GM23338 (cell line): ENCODE measurements around the gene LARP1B. TPM values are rescaled to one million over a fixed set of nuclear protein-coding genes. Genes with fewer than 3 reads are reported as not detected.
"Not testable (repeated sequence)": the region's sequence is repeated elsewhere in the genome, so short reads cannot be mapped to it uniquely, and the experiment has no call there.

Source experiments
- ATAC-seq: fragments of 200-7000 bp; cut with Tn5 transposase; 3 replicates; pipeline ENCODE4 v1.9.1; 2020
- DNase-seq: peaks from one replicate; pipeline ENCODE4 v3.0.0-alpha.2; 2015; ENCODE audit warnings: low spot score
- H2AFZ ChIP-seq: fragments of 200-600 bp; sonication (generic); 2 replicates; pipeline ENCODE4 v1.8.0; 2016; ENCODE audit warnings: antibody characterized with exemption, mild to moderate bottlenecking, moderate library complexity
- H3F3A ChIP-seq: fragments of 200-600 bp; sonication (generic); replicated peaks from 2 replicates; pipeline ENCODE4 v1.8.0; 2017; ENCODE audit warnings: antibody characterized with exemption, mixed run types, low read depth
- H3K27ac ChIP-seq: fragments of 200-600 bp; sonication (generic); 2 replicates; pipeline ENCODE4 v1.6.1; 2016; ENCODE audit warnings: low read depth
- H3K27me3 ChIP-seq: fragments of 200-600 bp; sonication (generic); 2 replicates; pipeline ENCODE4 v1.8.0; 2016; ENCODE audit warnings: mild to moderate bottlenecking, mixed run types, moderate library complexity; ENCODE audit not compliant: insufficient read depth
- H3K36me3 ChIP-seq: fragments of 200-600 bp; sonication (generic); 2 replicates; pipeline ENCODE4 v1.8.0; 2016; ENCODE audit warnings: mild to moderate bottlenecking; ENCODE audit not compliant: insufficient read depth
- H3K4me1 ChIP-seq: fragments of 200-600 bp; sonication (generic); 2 replicates; pipeline ENCODE4 v1.8.0; 2016; ENCODE audit warnings: mild to moderate bottlenecking, moderate library complexity; ENCODE audit not compliant: insufficient read depth
- H3K4me2 ChIP-seq: fragments of 200-600 bp; sonication (generic); 2 replicates; pipeline ENCODE4 v1.7.1; 2017; ENCODE audit warnings: mixed run types
- H3K4me3 ChIP-seq: fragments of 200-600 bp; sonication (generic); 2 replicates; pipeline ENCODE4 v1.6.1; 2016; ENCODE audit warnings: mixed run types
- H3K79me2 ChIP-seq: fragments of 200-600 bp; sonication (generic); replicated peaks from 2 replicates; pipeline ENCODE4 v1.8.0; 2017; ENCODE audit warnings: mild to moderate bottlenecking; ENCODE audit not compliant: insufficient read depth
- H3K9me2 ChIP-seq: fragments of 200-600 bp; sonication (generic); 2 replicates; pipeline ENCODE4 v1.8.0; 2017; ENCODE audit not compliant: insufficient read depth
- H4K20me1 ChIP-seq: fragments of 200-600 bp; sonication (generic); replicated peaks from 2 replicates; pipeline ENCODE4 v1.8.0; 2017; ENCODE audit warnings: mild to moderate bottlenecking; ENCODE audit not compliant: insufficient read depth
- H3K27ac Mint-ChIP-seq: 2 replicates; pipeline ENCODE4 v1.8.0; 2020; ENCODE audit warnings: inconsistent platforms, mild to moderate bottlenecking, moderate library complexity, mixed read lengths
- H3K27me3 Mint-ChIP-seq: 3 replicates; pipeline ENCODE4 v1.8.0; 2022; ENCODE audit warnings: low read depth, mild to moderate bottlenecking, moderate library complexity, mixed read lengths, inconsistent platforms; ENCODE audit not compliant: insufficient read depth, poor library complexity
- H3K36me3 Mint-ChIP-seq: 3 replicates; pipeline ENCODE4 v1.8.0; 2021; ENCODE audit warnings: low read depth, mild to moderate bottlenecking, inconsistent platforms, moderate library complexity, mixed read lengths
- H3K4me1 Mint-ChIP-seq: 3 replicates; pipeline ENCODE4 v1.8.0; 2020; ENCODE audit warnings: mild to moderate bottlenecking, inconsistent platforms, mixed read lengths
- H3K4me3 Mint-ChIP-seq: 3 replicates; pipeline ENCODE4 v1.8.0; 2021; ENCODE audit warnings: moderate library complexity, mild to moderate bottlenecking, inconsistent platforms, mixed read lengths
- H3K9me3 Mint-ChIP-seq: 3 replicates; pipeline ENCODE4 v1.8.0; 2020; ENCODE audit warnings: moderate library complexity, mild to moderate bottlenecking, inconsistent platforms, mixed read lengths
- EZH2phosphoT487 ChIP-seq: fragments of 200-600 bp; sonication (generic); IDR thresholded peaks from one replicate; pipeline ENCODE4 v1.8.1; 2018; ENCODE audit warnings: antibody characterized with exemption; ENCODE audit not compliant: unreplicated experiment
- ZNF114 ChIP-seq: fragments of 250-450 bp; sonication (Bioruptor Pico); IDR thresholded peaks from 2 replicates; pipeline ENCODE4 v1.5.0; 2020; ENCODE audit warnings: mild to moderate bottlenecking, moderate library complexity
- ZNF331 ChIP-seq: fragments of 250-450 bp; sonication (Bioruptor Pico); IDR thresholded peaks from 2 replicates; pipeline ENCODE4 v1.5.0; 2020; ENCODE audit warnings: low read depth, mild to moderate bottlenecking, moderate library complexity
- polyA plus RNA-seq: library from polyadenylated mRNA; unstranded; fragments of >200 nt; fragmentation: Nextera tagmentation; extraction: Ambion mirVana; gene quantifications from 2 replicates; pipeline ENCODE4 v1.2.1, GENCODE V29; 2016
- total RNA-seq: library from RNA; depleted of rRNA; stranded (reverse); fragments of >200 nt; shearing (Covaris generic); gene quantifications from 2 replicates; pipeline ENCODE4 v1.2.3, GENCODE V29; 2014
- TF ChIP-seq, protein P1 (sequence below): fragments of 250-450 bp; sonication (Bioruptor Pico); IDR thresholded peaks from 2 replicates; pipeline ENCODE4 v1.5.0; 2020; ENCODE audit warnings: mild to moderate bottlenecking, moderate library complexity

LARP1B gene
- total and polyA plus RNA-seq, 2 experiments from 2014 or later: 42.5 to 45.4 TPM

DNA sequence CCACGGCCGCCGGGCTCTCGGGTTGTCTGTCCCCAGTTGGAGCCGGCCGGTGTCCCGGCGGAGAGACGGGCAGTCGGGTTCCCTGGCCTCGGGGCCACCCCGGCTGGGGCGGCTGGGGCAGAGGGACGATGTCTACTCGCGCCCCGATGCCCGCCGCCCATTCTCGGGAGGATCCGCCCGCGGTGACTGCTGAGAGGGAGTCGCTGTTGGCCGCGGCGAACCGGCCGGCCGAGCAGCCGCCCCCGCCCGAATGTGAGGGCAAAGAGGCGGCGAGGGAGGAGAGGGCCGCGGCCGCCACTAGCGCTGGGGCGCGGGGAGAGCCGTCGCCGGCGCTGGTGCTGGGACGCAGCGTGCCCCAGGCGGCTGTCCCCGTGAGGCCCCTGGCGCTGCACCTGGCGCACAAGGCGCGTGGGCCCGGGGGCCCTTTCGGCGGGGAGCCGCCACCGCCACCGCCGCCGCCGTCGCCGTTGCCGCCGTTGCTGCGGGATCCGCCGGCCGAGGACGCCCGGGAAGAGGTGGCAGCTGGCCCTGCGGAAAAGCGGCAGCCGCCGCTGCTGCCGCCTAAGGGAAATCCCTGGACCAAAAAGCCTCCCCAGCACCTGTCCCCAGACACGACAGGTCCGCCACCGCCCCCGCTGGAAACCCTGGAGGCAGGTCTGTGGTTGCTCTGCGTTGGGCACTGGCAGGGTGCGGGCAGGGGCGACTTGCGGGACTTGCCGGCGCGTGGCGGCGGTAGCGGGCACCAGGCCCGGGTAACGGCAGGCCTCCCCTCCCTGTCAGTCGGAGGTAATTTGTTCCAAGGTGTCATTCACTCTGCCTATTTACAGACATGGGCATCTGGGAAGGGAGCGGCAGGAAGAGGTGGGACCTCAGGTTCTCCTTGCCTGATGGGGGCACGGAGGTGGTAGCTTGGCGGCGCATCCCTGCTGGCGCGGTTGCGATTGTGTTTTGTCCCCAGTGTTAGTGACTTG, 739 bp downstream of the LARP1B start (continued):
- TF ChIP-seq, protein P1, sequence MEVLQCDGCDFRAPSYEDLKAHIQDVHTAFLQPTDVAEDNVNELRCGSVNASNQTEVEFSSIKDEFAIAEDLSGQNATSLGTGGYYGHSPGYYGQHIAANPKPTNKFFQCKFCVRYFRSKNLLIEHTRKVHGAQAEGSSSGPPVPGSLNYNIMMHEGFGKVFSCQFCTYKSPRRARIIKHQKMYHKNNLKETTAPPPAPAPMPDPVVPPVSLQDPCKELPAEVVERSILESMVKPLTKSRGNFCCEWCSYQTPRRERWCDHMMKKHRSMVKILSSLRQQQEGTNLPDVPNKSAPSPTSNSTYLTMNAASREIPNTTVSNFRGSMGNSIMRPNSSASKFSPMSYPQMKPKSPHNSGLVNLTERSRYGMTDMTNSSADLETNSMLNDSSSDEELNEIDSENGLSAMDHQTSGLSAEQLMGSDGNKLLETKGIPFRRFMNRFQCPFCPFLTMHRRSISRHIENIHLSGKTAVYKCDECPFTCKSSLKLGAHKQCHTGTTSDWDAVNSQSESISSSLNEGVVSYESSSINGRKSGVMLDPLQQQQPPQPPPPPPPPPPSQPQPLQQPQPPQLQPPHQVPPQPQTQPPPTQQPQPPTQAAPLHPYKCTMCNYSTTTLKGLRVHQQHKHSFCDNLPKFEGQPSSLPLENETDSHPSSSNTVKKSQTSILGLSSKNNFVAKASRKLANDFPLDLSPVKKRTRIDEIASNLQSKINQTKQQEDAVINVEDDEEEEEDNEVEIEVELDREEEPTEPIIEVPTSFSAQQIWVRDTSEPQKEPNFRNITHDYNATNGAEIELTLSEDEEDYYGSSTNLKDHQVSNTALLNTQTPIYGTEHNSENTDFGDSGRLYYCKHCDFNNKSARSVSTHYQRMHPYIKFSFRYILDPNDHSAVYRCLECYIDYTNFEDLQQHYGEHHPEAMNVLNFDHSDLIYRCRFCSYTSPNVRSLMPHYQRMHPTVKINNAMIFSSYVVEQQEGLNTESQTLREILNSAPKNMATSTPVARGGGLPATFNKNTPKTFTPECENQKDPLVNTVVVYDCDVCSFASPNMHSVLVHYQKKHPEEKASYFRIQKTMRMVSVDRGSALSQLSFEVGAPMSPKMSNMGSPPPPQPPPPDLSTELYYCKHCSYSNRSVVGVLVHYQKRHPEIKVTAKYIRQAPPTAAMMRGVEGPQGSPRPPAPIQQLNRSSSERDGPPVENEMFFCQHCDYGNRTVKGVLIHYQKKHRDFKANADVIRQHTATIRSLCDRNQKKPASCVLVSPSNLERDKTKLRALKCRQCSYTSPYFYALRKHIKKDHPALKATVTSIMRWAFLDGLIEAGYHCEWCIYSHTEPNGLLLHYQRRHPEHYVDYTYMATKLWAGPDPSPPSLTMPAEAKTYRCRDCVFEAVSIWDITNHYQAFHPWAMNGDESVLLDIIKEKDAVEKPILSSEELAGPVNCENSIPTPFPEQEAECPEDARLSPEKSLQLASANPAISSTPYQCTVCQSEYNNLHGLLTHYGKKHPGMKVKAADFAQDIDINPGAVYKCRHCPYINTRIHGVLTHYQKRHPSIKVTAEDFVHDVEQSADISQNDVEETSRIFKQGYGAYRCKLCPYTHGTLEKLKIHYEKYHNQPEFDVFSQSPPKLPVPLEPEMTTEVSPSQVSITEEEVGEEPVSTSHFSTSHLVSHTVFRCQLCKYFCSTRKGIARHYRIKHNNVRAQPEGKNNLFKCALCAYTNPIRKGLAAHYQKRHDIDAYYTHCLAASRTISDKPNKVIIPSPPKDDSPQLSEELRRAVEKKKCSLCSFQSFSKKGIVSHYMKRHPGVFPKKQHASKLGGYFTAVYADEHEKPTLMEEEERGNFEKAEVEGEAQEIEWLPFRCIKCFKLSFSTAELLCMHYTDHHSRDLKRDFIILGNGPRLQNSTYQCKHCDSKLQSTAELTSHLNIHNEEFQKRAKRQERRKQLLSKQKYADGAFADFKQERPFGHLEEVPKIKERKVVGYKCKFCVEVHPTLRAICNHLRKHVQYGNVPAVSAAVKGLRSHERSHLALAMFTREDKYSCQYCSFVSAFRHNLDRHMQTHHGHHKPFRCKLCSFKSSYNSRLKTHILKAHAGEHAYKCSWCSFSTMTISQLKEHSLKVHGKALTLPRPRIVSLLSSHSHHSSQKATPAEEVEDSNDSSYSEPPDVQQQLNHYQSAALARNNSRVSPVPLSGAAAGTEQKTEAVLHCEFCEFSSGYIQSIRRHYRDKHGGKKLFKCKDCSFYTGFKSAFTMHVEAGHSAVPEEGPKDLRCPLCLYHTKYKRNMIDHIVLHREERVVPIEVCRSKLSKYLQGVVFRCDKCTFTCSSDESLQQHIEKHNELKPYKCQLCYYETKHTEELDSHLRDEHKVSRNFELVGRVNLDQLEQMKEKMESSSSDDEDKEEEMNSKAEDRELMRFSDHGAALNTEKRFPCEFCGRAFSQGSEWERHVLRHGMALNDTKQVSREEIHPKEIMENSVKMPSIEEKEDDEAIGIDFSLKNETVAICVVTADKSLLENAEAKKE (CRISPR knock-in tag): no peak
- no peak for TF ChIP-seq ZNF331
- no peak for TF ChIP-seq EZH2phosphoT487
- TF ChIP-seq ZNF114: no peak

GRCh38 chr4:128066453-128066820, 5.3 kb downstream of the LARP1B start:
- H3K79me2 ChIP-seq: peaks cover 94% of the 10 kb centered on the region
- H3K27ac Mint-ChIP-seq, H3K4me2 ChIP-seq, H3K27me3 ChIP-seq, H3F3A ChIP-seq, H3K4me3 ChIP-seq, H3K36me3 Mint-ChIP-seq, H3K9me3 Mint-ChIP-seq, DNase-seq, H3K4me3 Mint-ChIP-seq, H2AFZ ChIP-seq, ATAC-seq, H3K27me3 Mint-ChIP-seq, H3K36me3 ChIP-seq, H3K27ac ChIP-seq, H3K9me2 ChIP-seq: not testable (repeated sequence)
- peaks cover 18% of the 10 kb centered on the region; the same call in 1 of the 2 replicates for H3K4me1 ChIP-seq
- H4K20me1 ChIP-seq: peaks cover 25% of the 10 kb centered on the region
- peaks cover 11% of the 10 kb centered on the region for H3K4me1 Mint-ChIP-seq
